Chondrocyte (in vitro differentiated cells): ENCODE data around the gene PCDH12. TPM values are rescaled to one million over a fixed set of nuclear protein-coding genes. Genes with fewer than 3 reads are reported as not detected.

Source experiments
- DNase-seq: peaks from one replicate; pipeline ENCODE4 v3.0.0; 2021; ENCODE audit warnings: mixed read lengths, low spot score
- H3K27ac Mint-ChIP-seq: one replicate; pipeline ENCODE4 v1.8.0; 2021; ENCODE audit warnings: mild to moderate bottlenecking, moderate library complexity, mixed read lengths; ENCODE audit not compliant: unreplicated experiment
- H3K27me3 Mint-ChIP-seq: 2 replicates; pipeline ENCODE4 v1.8.0; 2021; ENCODE audit warnings: low read depth, mixed read lengths
- H3K36me3 Mint-ChIP-seq: 2 replicates; pipeline ENCODE4 v1.8.0; 2021; ENCODE audit warnings: low read depth, mixed read lengths
- H3K4me1 Mint-ChIP-seq: 2 replicates; pipeline ENCODE4 v1.8.0; 2021; ENCODE audit warnings: low read depth, mild to moderate bottlenecking, mixed read lengths
- H3K4me3 Mint-ChIP-seq: one replicate; pipeline ENCODE4 v1.8.0; 2021; ENCODE audit warnings: mild to moderate bottlenecking, moderate library complexity, mixed read lengths; ENCODE audit not compliant: unreplicated experiment
- H3K9me3 Mint-ChIP-seq: 2 replicates; pipeline ENCODE4 v1.8.0; 2021; ENCODE audit warnings: low read depth, mixed read lengths
- total RNA-seq: library from RNA; stranded (reverse); gene quantifications from 3 replicates; pipeline ENCODE4 v1.2.1, GENCODE V29; 2021
- TF ChIP-seq, protein P1 (sequence below): fragments of 200-600 bp; sonication (generic); IDR thresholded peaks from 2 replicates; pipeline ENCODE4 v1.5.0; 2021; ENCODE audit warnings: antibody characterized with exemption, mild to moderate bottlenecking, moderate library complexity

PCDH12 gene
- total RNA-seq, 1 donor from 2014 or later = 0.02 TPM

- TF ChIP-seq, protein P1, sequence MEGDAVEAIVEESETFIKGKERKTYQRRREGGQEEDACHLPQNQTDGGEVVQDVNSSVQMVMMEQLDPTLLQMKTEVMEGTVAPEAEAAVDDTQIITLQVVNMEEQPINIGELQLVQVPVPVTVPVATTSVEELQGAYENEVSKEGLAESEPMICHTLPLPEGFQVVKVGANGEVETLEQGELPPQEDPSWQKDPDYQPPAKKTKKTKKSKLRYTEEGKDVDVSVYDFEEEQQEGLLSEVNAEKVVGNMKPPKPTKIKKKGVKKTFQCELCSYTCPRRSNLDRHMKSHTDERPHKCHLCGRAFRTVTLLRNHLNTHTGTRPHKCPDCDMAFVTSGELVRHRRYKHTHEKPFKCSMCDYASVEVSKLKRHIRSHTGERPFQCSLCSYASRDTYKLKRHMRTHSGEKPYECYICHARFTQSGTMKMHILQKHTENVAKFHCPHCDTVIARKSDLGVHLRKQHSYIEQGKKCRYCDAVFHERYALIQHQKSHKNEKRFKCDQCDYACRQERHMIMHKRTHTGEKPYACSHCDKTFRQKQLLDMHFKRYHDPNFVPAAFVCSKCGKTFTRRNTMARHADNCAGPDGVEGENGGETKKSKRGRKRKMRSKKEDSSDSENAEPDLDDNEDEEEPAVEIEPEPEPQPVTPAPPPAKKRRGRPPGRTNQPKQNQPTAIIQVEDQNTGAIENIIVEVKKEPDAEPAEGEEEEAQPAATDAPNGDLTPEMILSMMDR = no peak
- Mint-ChIP-seq H3K9me3 (peaks cover 3% of the 10 kb centered on the region), H3K4me1 (peaks cover 6% of the 10 kb centered on the region), H3K27ac (no peak overlapping the region), H3K36me3 (no peaks in the 10 kb centered on the region), H3K27me3 (peaks cover 10% of the 10 kb centered on the region), H3K4me3 (no peak overlapping the region)
- DNase-seq = no peak
Observed at GRCh38 chr5:141908796-141909195, 49.2 kb downstream of the PCDH12 start.

- H3K4me1 Mint-ChIP-seq = no peaks in the 10 kb centered on the region
Observed at GRCh38 chr5:141906972-141907371, 51.0 kb downstream of the PCDH12 start.

DNA sequence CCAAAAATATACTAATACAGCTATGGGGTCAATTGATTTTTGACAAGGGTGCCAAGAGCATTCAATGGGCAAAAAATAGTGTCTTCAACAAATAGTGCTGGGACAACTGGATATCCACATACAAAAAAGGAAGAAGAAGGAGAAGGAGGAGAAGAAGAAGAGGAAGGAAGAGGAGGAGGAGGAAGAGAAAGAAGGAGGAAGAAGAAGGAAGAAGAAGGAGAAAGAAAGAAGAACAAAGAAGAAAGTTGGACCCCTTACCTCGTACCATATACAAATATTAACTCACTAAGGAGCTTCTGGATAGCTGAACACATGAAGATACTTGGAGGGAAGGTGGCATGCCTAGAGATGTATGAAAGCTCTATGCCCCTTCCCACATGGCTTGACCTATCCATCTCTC, 51.5 kb downstream of the PCDH12 start:
- no peak overlapping the region for H3K4me3 Mint-ChIP-seq
- peaks cover 3% of the 10 kb centered on the region for H3K9me3 Mint-ChIP-seq
- DNase-seq = no peak
- peaks cover 10% of the 10 kb centered on the region for H3K27me3 Mint-ChIP-seq
- no peaks in the 10 kb centered on the region for H3K4me1 Mint-ChIP-seq
- H3K27ac Mint-ChIP-seq = no peak overlapping the region
- H3K36me3 Mint-ChIP-seq = no peaks in the 10 kb centered on the region
- TF ChIP-seq, protein P1 = no peak

More at GRCh38 chr5:141906972-141907371, 51.0 kb downstream of the PCDH12 start:
- Mint-ChIP-seq H3K4me3 (no peak overlapping the region), H3K27me3 (peaks cover 8% of the 10 kb centered on the region), H3K27ac (no peak overlapping the region), H3K36me3 (no peaks in the 10 kb centered on the region), H3K9me3 (peaks cover 3% of the 10 kb centered on the region)
- TF ChIP-seq, protein P1 = no peak
- DNase-seq = no peak

- peaks cover 10% of the 10 kb centered on the region for H3K27me3 Mint-ChIP-seq
- H3K27ac Mint-ChIP-seq = no peak overlapping the region
- peaks cover 3% of the 10 kb centered on the region for H3K9me3 Mint-ChIP-seq
Observed at GRCh38 chr5:141904551-141904950, 53.5 kb downstream of the PCDH12 start.

GRCh38 chr5:141903261-141903660, 54.7 kb downstream of the PCDH12 start:
- Mint-ChIP-seq H3K27ac (no peak overlapping the region), H3K4me1 (no peaks in the 10 kb centered on the region), H3K27me3 (peaks cover 10% of the 10 kb centered on the region), H3K36me3 (no peaks in the 10 kb centered on the region), H3K4me3 (no peak overlapping the region), H3K9me3 (peaks cover 3% of the 10 kb centered on the region)
- TF ChIP-seq, protein P1 = no peak
- no peak for DNase-seq

More at GRCh38 chr5:141904551-141904950, 53.5 kb downstream of the PCDH12 start:
- Mint-ChIP-seq H3K4me1 (no peaks in the 10 kb centered on the region), H3K4me3 (no peak overlapping the region), H3K36me3 (no peaks in the 10 kb centered on the region)
- DNase-seq = no peak
- TF ChIP-seq, protein P1 = no peak
